HTR-8/SVneo (cell line): Measurements from ENCODE around the gene SLC49A4.

Experiments
- DNase-seq: peaks from one replicate; pipeline ENCODE4 v3.0.0; 2011; ENCODE audit warnings: low spot score, mixed read lengths; ENCODE audit not compliant: insufficient read length
- FAIRE-seq: peaks from 2 replicates; lab custom pipeline; 2011; peaks lifted over from hg19 to GRCh38; lab: Jason Lieb, UNC

Gene SLC49A4

DNA sequence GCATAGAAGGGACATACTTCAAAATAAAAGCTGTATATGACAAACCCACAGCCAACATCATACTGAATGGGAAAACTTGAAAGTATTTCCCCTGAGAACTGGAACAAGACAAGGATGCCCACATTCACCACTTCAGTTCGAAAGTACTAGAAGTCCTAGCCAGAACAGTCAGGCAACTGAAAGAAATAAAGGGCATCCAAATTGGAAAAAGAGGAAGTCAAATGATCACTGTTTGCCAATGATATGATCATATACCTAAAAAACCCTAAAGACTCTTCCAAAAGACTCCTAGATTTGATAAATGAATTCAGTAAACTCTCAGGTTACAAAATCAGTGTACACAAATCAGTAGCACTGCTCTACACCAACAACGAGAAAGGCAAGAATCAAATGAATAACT lies 40.7 kb downstream of the SLC49A4 start:
- DNase-seq, result no peak
- no peak for FAIRE-seq

DNA sequence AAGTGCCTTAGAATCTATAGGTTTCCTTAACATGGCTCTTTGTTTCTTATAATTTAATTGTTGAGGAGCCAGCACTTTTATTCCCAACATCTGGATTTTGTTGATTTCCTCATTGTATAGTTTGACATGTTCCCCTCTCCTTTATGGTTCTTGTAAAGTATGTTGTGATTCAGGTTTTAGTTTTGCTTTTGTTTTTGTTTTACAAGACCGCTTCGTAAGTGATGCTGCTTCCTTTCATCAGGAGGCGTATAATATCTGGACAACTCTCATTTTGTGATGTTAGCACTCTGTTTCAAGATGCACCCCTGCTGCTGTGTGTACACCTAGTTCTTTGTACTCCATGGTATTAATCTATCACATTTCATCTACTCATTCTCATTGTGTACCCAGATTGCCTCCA lies 48.7 kb downstream of the SLC49A4 start:
- DNase-seq (no peak), FAIRE-seq (peak; percentile 4)

DNA sequence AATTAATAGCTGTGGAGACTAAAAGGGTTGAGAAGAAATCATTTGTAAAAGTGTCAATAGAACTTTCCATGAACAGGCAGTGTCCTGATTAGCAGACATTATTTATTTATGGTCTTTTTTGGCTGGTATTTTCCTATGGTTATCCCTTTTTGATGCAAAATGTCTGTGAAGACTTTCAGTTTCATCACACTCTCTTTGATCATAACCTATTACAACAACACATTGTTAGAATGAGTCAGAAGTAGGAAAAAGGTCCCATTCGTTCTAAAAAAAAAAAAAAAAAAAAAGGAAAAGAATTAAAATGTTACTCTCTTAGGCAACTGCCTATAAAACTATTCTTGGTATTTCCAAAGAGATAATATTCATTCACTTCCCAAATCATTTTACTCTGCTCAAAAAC lies 62.1 kb downstream of the SLC49A4 start:
- FAIRE-seq, result no peak
- DNase-seq, result no peak

DNA sequence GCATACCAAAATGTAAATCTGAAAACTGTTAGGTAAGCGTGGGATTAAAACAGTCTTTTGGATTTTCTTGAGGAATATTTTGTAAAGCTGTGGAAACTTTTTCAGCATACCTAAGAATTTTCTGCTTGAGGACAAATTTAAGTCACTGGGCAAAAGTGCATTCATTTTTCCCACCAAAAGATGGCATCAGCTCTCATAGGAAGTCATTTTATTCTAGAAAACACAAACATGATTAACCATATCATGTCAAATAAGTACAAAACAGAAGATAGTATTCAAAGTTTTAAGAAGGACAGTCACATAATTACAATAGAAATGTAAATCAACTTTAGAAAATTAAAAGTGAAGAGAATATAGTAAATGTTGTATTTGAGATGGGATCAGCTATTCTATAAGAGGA lies 63.5 kb downstream of the SLC49A4 start:
- FAIRE-seq, result no peak

DNA sequence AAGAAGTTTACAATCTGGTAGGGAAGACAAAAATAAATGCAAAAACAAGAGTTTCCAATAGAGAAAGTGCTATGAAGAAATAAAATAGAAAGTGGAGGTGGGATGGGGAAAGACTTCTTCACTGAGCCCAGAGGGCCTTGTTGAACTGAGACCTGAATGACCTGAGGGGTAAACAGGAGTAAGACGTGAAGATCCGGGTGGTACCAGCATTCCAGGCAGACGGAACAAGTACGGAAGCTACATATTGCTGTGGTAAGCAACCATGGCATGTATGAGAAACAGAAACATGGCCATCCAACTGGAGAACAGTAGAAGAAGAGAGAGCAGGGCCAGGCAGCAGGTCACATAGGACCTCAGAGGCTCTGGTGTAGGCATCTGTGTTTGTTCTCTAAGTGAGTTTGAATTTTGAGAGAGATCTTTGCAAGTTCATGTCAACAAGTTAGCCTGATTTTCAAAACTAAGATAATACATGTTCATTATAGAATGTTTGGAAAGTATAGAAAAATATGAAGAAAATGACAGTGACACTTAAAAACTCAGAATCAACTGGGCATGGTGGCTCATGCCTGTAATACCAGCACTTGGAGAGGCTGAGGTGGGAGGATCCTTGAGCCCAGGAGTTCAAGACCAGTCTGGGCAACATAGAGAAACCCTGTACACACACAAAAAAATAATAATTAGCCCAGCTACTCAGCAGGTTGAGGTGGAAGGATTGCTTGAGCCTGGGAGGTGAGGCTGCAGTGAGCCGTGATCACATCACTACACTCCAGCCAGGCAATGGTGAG lies 64.3 kb downstream of the SLC49A4 start:
- FAIRE-seq, result no peak
- no peak for DNase-seq

More for the DNA sequence above, 63.5 kb downstream of the SLC49A4 start:
- DNase-seq, result peak; percentile 4

DNA sequence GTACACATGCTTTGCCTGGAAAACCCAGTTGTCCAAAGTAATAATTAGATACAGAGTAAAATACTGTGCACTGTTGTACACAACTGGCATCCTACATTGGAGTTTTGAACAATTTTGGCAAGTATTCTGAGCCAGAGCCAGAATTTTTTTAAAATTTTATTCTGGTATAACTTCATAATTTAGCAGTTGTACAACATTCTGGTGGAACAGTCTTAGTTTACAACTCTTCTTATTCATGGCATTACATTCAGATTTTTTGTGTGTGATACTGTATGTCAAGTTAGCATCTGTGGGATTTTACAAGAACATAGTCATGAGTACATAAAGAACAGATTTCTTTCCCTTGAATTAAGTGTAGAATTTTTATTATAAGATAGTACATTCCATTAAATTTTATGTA lies 67.5 kb downstream of the SLC49A4 start:
- FAIRE-seq (no peak), DNase-seq (no peak)

DNA sequence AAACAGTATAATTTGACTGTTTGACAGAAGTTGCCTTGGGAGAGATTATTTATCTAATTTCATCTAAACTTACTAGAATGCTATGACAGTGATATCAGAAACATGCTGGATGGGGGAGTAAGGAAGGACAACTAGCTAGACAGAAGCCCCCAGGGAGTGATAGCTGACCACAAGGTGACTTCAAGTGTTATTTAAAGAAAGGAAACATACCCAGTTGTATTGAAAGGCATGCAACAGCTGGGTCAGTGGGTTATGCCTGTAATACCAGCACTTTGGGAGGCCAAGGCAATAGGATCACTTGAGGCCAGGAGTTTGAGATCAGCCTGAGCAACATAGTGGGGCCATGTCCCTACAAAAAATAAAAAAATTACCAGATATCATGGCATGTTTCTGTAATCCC lies 69.6 kb downstream of the SLC49A4 start:
- FAIRE-seq (no peak), DNase-seq (no peak)

DNA sequence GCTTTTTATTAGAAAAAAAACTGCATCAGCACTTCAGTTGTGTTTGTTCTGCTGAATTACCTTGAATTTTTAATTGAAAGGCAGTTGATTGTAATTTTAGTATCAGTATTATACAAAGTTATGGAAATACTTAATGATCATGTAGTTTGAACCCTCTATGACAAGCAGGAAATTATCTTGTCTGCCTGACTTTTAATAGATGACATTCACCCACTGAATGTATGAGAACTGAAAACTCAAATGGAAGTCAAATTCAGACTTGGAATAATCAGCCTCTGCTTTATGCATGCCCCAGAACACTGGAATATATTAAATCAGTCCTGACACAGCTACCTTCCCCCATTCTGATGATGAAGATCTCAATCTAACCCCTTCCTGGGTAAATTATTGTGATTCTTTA lies 73.5 kb downstream of the SLC49A4 start:
- FAIRE-seq (no peak), DNase-seq (no peak)

DNA sequence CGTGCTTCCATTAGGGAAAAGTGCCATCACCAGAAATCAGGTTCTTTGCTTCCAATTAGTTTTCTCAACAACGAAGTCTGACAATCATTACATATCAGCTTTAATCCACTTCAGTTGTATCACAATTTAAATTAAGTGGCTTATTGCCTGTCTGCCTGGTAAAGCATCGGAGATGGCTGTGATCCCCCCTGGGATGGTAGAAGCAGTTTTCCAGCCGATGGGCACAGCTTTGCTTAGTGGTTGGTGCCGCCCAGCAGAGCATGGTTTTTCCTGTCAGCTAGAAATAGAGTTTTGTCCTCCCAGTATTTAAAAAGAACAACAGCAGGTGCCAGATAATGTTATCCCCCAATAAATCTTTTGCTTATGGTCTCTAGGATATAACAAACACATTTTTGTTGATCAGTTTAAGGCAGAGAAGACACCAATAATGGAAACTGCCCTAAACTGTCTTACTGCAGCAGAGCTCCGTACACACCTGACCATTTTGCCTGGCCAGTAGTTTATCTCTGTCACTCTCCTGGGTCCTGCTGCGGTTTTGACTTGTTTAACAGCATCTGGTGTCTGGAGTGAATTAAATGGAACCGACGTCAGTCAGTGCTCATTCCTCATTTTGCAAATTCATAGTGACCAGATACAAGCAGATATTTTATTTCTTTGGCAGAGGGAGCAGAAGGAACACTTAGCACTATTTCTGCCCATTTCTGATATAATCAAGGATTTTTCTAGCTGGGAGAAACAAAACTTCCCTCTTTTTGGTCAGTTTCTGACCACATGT lies 79.1 kb downstream of the SLC49A4 start:
- DNase-seq (no peak), FAIRE-seq (no peak)

DNA sequence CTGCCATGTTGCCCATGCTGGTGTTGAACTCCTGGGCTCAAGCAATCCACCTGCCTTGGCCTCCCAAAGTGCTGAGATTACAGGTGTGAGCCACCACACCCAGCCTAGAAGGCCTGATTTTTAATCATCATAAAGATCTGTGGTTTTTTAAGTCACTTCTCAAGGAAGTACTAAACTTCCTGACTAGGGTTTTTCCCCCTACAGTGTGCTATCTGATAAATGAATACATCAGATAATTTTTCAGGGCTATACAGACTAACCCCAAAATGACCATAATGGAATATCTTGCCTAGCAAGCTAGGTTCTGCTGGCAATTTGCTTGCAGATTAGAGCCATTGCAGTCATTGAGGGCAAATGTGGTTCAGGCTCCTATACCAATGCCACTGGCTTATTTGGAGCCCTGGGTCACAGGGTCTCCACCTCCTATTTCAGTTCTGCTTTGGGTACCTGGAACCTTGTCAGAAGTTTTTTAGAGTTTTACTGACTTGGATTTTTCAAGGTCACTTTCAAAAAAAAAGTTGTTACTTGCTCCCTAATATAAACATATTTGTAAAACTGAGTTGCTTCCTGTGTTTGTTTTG lies 80.8 kb downstream of the SLC49A4 start:
- FAIRE-seq (no peak), DNase-seq (no peak)

DNA sequence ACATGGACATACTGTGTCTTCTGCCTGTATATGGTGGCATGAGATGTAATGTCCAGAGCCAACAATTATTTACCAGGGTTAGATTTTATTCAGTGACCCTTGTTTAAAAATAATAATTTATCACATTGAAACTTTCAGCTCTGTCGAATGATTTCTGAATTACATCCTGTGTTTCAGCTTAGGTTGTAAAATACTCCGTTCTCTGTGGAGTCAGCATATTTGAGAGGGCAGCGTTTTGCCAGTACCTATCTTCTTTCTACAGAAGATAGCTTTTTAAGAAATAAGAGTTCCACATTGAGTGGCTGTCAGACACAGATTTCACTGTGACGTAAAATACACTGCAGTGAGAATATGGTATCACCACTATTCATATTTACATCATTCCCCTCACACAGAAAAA lies 85.3 kb downstream of the SLC49A4 start:
- FAIRE-seq (no peak), DNase-seq (no peak)

DNA sequence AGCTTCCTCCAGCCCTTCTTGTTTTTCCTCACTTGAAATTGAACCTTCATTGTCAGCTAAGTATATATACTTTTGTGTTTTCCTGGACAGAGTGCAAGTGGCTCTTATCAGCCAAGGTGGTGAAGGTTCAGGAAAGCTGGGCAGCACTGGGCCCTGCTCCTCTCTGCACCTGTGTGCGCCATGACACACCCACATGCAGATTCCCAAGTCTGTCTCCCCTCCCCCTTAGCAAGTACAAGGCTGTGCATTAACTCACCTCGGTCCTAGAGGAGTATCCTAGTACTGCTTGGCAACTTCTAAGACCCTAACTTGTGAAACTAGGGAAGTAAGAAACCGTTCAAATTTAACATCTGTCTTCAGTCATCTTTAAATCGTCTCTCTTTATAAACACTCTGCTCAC lies 85.8 kb downstream of the SLC49A4 start:
- FAIRE-seq (no peak), DNase-seq (no peak)

DNA sequence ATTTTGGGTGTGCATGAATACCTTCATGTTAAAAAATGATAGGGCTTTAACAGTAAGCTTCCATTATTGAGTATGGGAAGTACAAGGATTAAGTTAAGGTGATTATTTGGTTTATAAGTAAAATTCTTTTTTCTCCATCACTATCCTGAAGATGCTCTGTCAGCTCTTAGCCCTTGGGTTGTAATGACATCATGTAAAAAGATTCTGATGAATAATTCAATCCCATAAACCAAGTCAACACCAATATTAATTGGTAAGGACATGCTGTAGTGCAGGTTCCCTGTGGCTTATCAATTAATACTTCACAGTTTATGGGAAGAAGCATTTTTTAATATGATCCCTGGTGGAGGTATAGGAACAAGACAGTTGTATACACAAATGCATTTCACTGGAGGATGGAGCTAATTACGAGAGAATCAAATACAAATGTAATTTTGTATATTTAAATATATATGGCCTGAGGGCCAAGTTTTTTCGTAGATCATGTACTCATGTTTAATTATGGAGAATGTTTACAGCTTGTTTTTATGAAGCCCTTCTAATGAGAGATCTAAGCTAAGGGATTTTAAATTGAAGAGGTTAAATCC lies 87.6 kb downstream of the SLC49A4 start:
- FAIRE-seq (no peak), DNase-seq (no peak)

DNA sequence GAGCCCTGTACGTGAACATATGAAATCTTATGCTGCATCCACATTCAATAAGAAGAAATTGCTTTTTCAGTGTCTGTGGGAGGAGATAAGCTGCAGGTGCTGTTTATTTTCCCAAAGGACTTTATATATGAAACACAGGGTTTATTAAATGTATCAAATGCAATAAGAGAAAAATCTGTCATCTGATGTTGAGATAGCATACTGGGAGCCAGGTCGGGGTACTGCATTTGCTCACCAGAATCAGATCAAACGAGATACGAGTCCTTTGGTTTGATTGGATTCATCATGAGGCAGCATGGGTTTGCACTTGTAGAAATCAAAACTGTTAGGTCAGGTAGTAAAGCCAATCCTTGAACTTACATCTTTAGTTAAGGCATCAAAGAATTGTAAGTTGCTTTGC lies 91.4 kb downstream of the SLC49A4 start:
- FAIRE-seq (no peak), DNase-seq (no peak)

DNA sequence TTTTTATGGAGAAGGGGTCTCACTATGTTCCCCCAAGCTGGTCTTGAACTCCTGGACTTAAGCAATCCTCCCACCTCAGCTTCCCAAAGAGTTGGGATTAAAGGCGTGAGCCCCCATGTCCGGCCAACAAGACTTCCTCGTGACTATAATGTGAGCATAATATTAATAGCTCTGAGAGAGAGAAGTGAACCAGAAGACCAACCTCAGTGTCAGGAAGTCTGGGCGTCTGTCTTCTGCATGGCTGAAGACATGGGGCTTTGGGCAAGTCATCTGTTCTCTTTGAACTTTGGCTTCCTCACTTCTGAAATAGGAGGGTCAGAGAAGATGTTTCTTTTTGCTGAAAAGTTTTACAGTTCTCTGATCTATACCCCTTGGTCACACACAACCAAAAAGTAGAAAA lies 92.1 kb downstream of the SLC49A4 start:
- FAIRE-seq, result no peak
- no peak for DNase-seq

DNA sequence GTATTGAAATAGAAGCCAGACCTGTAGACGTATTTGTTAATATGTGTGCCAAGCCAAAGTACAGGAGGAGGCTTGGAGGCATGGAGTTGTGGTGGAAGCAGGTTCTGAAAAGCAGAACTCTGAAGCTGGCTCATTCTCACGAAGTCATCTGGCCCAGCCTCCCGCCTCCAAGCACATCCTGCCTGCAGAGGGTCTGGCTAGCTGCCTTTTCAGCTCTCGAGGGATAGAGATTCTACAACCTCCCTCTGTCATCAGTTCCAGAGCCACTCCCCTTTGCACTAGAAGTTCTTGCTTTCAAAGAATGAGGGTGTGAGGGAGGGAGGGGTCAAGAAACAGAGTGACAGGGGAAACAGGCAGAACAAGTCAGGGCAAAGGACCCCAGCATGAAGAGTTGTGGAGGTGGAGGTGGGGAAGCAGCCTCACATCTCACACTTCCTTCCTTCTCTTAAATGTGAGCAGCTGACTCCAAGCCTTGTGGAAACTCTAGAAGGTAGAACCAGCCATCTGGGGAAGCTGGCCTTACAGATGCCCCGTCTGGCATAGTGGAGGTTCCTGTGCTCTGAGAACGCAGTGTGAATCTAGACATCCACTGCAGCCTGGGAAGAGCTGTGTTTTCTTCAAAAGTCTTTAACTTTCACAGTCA lies 95.3 kb downstream of the SLC49A4 start:
- no peak for FAIRE-seq
- no peak for DNase-seq

DNA sequence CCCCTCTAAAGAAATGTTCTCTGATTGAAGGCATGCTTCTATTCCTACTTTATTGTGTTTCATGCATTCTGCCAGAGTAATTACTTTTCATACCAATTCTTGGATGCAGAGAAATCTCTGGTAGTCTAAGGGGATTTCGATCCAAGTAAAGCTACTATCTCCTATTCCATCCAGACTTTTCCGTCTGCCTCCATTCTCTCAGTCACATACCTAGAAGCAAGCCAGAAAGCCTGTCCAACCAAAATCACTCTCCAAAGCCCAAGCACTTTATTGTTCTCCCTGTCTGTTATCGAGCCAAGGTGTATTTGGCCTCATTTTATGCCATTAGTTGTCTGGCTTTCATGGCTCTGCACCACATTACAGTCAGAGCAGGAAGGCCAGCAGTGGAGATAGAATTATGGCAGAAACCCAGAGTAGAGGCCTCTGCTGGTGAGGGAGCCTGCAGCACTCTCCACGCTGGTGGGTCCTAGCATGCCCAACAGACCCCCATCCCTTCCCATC lies 95.9 kb downstream of the SLC49A4 start:
- FAIRE-seq (no peak), DNase-seq (no peak)

DNA sequence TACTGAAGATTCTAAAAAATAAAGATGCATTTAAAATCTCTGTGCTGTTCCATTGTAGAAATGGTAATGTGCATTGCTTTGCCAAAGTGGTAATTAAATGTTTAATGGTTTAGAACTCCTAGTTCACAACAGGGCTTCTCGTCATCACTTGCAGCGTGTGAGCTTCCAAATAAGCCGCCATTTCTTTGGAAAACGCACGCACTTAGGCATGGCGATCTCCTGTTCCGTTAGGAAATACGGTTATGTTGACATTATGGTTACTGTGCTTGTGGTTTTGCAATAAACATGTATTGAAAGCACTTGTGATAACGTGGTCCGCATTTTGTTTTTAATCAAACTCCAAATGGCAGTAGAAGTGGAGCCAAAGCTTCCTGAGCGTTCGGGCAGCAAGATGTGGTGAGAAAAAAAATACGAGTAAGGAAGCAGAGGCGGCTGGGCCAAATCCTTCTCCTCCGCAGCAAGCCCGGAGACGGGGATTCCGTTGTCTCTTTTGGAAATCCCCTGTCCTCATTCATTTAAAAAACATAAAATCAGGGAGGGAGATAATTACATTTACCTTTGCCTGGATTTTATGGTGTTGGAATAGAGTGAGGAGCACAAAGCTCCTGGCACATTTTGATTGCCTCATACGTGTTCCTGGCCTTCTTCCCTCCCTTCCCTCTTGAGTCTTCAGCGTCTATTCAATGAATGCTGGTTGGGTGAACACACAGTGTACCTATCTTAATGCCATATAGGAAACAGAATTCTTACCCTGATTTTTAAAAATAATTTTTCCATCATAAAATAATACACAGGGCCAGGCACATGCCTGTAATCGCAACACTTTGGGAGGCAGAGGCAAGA lies 97.5 kb downstream of the SLC49A4 start:
- DNase-seq (no peak), FAIRE-seq (no peak)

DNA sequence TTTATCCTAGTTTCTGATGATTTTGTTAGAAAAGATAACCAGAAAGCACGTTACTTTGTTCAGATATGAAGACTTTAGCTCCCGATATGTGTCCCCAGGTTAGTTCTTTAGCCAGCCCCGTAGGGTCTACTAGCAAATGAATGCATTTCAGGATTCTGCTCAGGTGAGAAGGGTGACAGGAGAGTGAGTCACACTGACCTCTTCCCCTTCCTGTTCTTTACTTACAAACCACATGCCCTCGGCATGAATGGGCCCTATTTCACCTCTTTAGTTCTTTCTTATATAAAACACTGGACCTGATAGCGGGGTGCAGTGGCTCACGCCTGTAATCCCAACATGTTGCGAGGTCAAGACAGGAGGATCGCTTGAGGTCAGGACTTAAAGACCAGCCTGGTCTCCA lies 98.4 kb downstream of the SLC49A4 start:
- FAIRE-seq, result no peak
- no peak for DNase-seq
